Measurements from ENCODE around the gene FOXL3. TPM values are rescaled to one million over a fixed set of nuclear protein-coding genes. Genes with fewer than 3 reads are reported as not detected.
A peak's percentile ranks its signal among the peaks of the same experiment; 100 is the strongest.
"Not testable (repeated sequence)": the region's sequence is repeated elsewhere in the genome, so short reads cannot be mapped to it uniquely, and the experiment has no call there.

Gene FOXL3
- total and polyA plus RNA-seq, 11 donors: not detected

DNA sequence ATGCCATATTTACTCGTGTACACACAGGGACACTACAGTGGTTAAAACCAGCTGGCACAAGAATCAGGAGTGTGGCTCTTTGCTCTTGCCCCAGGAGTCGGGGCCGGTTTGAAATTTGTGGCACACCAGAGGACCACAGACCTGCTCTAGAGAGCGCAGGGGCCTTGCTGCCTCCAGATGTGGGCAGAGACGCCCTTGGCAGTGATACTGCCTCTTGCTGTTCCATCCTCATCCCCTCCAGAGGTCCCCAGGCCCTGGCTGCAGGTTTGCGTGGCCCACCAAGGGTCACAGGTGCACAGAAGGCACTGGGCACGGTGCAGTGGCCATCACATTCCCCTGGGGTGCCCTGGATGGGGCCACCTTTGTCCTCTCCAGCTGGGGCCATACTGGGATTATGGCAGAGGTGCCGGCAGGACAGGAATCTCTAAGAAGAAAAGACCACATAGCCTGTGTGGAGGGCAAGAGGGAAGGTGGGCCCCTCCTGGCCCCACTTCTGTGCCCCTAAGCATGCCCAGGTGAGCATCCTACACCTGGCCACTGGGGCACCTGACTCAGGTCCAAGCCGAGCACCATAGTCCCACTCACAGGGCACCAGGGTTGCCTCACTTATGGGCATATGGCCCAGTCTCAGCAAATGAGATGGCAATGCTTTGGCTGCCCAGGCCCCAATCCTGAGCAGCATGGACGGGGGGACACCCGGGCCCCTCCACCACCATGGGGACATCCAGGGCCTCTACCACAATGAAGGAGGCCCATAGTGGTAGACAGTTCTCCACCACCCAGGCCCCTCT, 45.6 kb downstream of the FOXL3 start:
- ATAC-seq: no peak
- 88 to 91% (median 90%) methylated on average over 9 to 11 of the region's 11 CpGs for WGBS, 4 donors

DNA sequence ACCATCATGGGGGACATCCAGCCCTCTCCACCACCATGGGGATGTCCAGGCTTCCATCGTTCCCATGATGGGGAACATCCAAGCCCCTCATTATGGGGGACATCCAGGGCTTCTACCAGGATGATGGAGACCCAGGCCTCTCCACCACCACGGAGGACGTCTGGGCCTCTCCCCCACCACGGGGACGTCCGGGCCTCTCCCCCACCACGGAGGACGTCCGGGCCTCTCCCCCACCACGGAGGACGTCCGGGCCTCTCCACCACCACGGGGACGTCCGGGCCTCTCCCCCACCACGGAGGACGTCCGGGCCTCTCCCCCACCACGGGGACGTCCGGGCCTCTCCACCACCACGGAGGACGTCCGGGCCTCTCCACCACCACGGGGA, 46.2 kb downstream of the FOXL3 start:
- not testable (repeated sequence) for ATAC-seq, H3K36me3 ChIP-seq, H3K9me3 ChIP-seq, H3K27ac ChIP-seq, H3K4me3 ChIP-seq, H3K27me3 ChIP-seq
- DNase-seq: peak in 1 of 5 donors; percentile 14
- peaks cover 0 to 26% (median 14%) of the 10 kb centered on the region in 12 donors for H3K4me1 ChIP-seq
- 80 to 100% (median 92%) methylated on average over 1 to 25 of the region's 25 CpGs for WGBS, 4 donors
- intact Hi-C loops (cut with DNase I): loop anchor here in 6 of 10 donors (5.0 to 10.0 kb wide), 4 partner anchors 176 to 329 kb away; partner anchors contain the start of gene PDGFA (in 3 of the 6)

More for the DNA sequence above, 45.6 kb downstream of the FOXL3 start:
- no peak for TF ChIP-seq POLR2A (IDR thresholded peaks at IDR 0.05)
- TF ChIP-seq, protein P1, sequence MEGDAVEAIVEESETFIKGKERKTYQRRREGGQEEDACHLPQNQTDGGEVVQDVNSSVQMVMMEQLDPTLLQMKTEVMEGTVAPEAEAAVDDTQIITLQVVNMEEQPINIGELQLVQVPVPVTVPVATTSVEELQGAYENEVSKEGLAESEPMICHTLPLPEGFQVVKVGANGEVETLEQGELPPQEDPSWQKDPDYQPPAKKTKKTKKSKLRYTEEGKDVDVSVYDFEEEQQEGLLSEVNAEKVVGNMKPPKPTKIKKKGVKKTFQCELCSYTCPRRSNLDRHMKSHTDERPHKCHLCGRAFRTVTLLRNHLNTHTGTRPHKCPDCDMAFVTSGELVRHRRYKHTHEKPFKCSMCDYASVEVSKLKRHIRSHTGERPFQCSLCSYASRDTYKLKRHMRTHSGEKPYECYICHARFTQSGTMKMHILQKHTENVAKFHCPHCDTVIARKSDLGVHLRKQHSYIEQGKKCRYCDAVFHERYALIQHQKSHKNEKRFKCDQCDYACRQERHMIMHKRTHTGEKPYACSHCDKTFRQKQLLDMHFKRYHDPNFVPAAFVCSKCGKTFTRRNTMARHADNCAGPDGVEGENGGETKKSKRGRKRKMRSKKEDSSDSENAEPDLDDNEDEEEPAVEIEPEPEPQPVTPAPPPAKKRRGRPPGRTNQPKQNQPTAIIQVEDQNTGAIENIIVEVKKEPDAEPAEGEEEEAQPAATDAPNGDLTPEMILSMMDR (IDR thresholded peaks at IDR 0.05): no peak
- Histone ChIP-seq H3K27me3 (no peaks in the 10 kb centered on the region), H3K4me3 (no peak overlapping the region), H3K36me3 (no peaks in the 10 kb centered on the region), H3K4me1 (peaks cover 0 to 20% (median 12%) of the 10 kb centered on the region in 12 donors), H3K9me3 (no peaks in the 10 kb centered on the region), H3K27ac (no peak overlapping the region)
- intact Hi-C loops (cut with DNase I): loop anchor here in 6 of 10 donors (5.0 to 10.0 kb wide), 4 partner anchors 177 to 329 kb away; partner anchors contain the start of gene PDGFA (in 3 of the 6)
- DNase-seq: peak in 2 of 5 donors; percentile 14 to 18

DNA sequence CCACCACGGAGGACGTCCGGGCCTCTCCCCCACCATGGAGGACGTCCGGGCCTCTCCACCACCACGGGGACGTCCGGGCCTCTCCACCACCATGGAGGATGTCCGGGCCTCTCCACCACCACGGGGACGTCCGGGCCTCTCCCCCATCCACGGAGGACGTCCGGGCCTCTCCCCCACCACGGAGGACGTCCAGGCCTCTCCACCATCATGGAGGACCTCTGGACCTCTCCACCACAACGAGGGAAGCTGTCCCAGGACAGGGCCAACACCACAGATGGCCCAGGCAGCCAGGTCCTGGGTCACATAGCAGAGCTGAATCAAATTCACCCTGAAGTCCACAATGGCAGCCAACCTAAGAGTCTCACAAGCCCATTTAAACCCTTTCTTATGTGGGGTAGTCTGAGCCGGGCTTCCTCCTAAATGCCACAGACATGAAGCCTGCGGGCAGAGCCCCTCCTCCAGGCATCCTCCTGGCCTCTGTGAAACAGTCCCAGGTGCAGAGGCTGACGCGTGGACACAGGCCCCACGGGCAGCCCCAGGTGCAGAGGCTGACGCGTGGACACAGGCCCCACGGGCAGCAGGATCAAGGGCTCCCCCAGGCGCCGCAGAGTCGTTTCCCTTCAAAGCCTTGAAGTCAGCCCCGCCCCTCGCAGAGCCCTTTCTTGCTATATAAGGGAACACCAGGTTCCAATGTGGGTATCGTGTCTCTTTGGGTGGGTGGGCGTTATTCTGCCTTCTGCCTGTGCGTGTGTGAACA, 47.0 kb downstream of the FOXL3 start:
- no peak for TF ChIP-seq POLR2A (IDR thresholded peaks at IDR 0.05)
- TF ChIP-seq, protein P1 (IDR thresholded peaks at IDR 0.05): no peak
- intact Hi-C loops (cut with DNase I): loop anchor here in 6 of 10 donors (5.0 to 10.0 kb wide), 4 partner anchors 175 to 328 kb away; partner anchors contain the start of gene PDGFA (in 3 of the 6)
- ATAC-seq: no peak
- Histone ChIP-seq H3K27me3 (no peaks in the 10 kb centered on the region), H3K27ac (no peak overlapping the region), H3K36me3 (no peaks in the 10 kb centered on the region), H3K9me3 (no peaks in the 10 kb centered on the region), H3K4me1 (peaks cover 0 to 35% (median 17%) of the 10 kb centered on the region in 12 donors), H3K4me3 (no peak overlapping the region)
- 87 to 91% (median 89%) methylated on average over 24 to 34 of the region's 34 CpGs for WGBS, 4 donors
- DNase-seq: peak in 2 of 5 donors; percentile 15 to 25

DNA sequence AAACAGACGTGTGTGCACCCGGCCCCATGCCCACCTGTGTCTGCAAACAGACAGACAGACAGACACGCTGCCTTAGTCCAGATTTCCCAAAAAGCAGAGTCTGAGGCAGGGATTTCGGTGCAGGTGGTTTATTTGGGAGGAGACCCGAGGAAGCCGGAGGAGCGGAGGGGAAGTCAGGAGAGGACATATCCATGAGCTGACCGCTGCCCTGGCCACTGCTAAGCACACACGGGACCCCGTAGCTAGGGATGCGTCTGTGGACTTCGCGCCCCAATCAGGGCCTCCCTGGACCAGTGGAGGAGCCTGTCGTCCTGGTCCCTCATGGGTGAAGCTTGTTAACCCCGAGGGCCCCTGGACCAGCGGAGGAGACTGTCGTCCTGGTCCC, 47.6 kb downstream of the FOXL3 start:
- WGBS, 4 donors: 81 to 87% (median 83%) methylated on average over 17 of the region's 17 CpGs
- H3K4me3 ChIP-seq: no peak overlapping the region
- no peaks in the 10 kb centered on the region for H3K9me3 ChIP-seq
- H3K36me3 ChIP-seq: no peaks in the 10 kb centered on the region
- ATAC-seq: no peak
- peaks cover 0 to 36% (median 15%) of the 10 kb centered on the region in 12 donors for H3K4me1 ChIP-seq
- DNase-seq: peak in 1 of 5 donors; percentile 9
- no peak overlapping the region for H3K27ac ChIP-seq
- intact Hi-C loops (cut with DNase I): loop anchor here in 6 of 10 donors (5.0 to 10.0 kb wide), 4 partner anchors 175 to 327 kb away; partner anchors contain the start of gene PDGFA (in 3 of the 6)
- no peak for TF ChIP-seq POLR2A (IDR thresholded peaks at IDR 0.05)
- TF ChIP-seq, protein P1 (IDR thresholded peaks at IDR 0.05): no peak
- H3K27me3 ChIP-seq: no peaks in the 10 kb centered on the region
